ENCODE results near the gene WDR77.

Gene WDR77

DNA sequence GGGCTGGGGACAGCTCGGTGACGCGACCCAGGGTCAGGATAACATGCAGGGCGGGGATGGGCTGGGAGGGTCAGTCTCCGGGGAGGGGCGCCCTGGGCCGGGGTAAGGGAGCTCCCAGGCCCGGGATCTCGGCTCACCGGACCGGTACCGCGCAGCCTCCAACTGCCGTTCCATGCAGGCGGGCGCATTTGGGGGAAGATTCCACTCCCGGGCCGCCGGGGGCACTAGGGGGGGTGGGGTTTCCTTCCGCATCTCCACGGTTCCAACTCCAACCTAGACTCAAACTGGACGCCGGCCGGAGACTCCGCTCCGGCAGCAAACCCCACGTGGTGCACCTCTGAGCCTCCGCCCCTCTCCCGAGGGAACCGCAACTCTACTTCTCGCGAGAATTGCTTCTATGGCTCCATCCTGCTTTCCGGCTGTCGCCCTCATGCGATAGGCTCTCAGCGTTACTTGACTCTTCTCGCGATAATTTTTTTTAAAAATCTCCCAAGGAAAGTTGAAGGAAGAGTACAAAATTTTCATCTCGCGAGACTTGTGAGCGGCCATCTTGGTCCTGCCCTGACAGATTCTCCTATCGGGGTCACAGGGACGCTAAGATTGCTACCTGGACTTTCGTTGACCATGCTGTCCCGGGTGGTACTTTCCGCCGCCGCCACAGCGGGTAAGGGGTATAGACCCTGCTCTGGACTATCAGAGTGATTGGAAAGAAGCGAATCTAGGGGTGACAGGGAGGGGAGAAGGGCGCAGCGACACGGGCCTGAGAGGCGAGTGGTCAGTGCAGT, at the start of gene WDR77, which contains the start of gene ATP5PB:
WDR77 (minus strand) TSS at position 339 of the 785 bp plus-strand sequence; CDS start at position 252, 87 bp downstream.
ATP5PB (plus strand) TSS at position 547 of the 785 bp plus-strand sequence; CDS start at position 625, 78 bp downstream.
- peak; percentile 99 for DNase-seq

DNA sequence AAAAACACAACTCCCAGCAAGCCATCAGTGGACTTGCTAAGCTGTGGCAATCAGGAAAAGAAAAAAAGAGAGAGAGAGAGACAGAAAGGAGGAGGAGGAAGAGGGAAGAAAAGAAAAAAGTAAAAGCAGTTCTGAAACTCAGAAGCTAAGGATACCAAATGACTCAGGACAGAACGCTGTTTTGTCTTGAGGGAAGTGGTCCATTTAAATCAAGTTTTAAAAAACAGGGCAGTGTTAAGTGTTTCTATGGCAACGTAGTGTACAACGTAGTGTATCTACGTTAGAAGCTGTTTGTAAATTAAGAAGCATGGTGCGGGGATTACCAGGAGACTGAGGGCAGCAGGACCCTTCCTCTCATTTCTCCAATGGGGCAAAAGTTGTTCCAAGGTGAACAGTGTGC, 48.5 kb upstream of the WDR77 start:
- DNase-seq, result no peak

DNA sequence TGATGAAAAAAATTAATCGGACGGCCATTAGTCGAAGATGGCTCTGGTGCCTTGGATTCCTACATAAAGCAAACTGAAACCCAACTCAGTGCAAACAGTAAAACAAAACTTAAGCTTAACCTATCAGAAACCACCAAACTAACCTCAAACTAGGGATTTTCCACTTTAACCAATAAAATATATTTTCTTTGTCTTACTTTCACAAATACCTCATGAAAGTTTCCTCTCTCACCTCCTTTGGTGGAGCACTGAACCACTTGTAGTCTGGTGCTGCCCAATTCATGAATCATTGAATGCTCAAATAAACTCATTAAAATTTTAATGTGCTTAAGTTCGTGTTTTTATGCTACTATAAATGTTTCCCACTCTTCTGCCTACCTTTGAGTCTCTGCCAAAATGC, 47.3 kb upstream of the WDR77 start:
- no peak for DNase-seq

- DNase-seq, result no peak
Measured at GRCh38 chr1:111491070-111491469, 42.0 kb upstream of the WDR77 start.

DNA sequence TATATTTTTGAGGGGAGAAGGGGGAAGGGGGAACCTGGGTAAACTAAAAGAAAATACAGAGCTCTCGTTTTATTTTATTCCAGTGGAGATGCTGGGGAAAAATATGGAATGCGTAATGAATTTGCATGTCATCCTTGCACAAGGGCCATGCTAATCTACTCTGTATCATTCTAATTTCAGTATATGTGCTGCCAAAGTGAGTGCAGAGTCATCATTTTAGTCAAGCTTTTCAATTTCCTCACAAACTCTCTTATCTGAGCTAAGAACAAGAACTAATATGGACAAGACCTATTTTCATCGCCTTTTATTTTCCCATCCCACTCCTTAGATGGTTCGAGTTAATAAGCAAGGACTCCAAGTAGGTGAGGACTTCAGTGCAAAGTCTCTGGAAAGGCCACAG, 41.2 kb upstream of the WDR77 start:
- no peak for DNase-seq

- DNase-seq, result no peak
Measured at GRCh38 chr1:111489604-111490003, 40.5 kb upstream of the WDR77 start.

DNA sequence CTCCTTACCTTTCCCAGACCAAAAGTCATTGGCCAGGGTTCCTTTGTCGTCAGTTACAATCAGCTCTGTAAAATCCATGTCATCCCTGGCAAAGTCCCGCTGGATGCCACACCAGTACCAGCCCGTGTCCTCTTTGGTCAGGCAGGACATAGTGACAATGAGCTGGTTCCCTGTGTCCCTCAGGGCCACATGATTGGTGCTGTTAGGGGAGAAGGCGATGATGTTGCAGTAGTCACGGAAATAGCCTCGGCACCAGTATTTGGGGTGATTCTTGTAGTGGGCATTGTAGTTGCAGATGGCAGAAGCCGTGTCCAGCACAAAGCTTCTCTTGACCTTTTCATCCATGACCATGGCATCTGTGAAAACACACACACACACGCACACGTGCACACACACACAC, 39.6 kb upstream of the WDR77 start:
- DNase-seq, result no peak

DNA sequence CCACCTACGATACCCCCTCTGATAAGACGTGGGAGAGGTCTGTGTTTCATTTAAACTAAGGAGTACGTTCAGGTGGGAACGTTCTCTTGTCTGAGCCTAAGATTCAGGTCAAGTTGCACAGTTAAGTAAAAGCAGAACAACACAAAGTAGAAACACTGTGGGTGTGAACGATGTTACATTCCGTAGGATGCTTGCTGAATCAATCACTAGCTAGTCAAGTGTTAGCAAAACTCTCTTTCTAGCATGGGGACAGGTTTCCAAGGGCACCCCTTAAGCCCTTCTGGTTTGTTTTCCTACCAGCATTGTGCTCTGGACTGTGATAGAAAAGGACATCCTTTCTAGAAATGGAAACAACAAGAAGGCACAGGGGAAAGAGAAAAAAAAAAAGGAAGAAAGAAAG, 38.1 kb upstream of the WDR77 start:
- DNase-seq, result no peak

DNA sequence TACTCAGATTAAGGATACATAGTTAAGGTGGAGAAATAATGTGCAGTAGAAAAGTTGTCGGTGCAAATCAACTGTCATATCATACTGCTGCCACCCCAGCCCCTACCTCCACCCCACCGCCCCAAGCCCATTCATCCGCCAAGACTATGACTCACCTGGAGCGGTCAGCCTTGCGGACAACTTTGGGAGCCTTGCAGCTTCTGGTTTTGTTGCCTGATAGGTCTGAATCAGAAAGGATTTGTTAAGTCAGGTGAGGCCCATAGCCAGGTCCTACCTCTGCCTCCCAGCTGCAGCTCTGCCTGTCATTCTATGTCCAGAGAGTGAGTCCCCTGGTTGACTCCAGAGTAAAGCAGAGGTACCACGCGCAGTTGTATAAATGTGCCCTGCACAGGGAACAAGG, 37.4 kb upstream of the WDR77 start:
- DNase-seq, result no peak

DNA sequence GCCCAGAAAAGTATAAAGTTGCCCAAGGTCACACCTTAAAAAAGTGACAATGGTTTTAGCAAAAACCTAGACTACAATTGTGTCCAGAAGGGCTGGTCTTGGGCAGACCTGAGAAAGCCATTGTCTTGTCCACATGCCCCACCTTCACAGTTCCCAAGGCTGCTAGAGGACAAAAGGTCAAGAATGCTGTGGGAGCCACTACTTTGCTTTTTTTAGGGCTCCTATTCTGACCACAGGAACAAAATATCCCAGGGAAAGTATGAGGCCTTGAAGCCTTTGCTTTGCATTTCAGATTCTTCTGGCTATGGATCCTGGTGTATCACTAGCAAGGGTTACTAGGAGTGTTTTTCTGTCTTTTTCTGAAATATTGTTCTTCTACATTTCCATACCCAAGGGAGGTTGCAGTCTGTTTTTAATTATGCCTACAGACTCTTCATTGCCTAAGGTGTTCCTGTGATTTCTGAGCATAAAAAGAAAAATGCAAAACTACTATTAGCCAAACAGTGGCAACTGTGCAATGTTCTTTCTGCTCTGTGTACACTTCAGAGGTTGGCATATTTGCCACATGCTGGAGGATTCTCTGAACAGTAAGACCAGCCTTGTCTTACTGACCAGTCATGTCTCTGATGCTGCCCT, 35.5 kb upstream of the WDR77 start:
- DNase-seq, result no peak

GRCh38 chr1:111483876-111484275, 34.8 kb upstream of the WDR77 start:
- no peak for DNase-seq

DNA sequence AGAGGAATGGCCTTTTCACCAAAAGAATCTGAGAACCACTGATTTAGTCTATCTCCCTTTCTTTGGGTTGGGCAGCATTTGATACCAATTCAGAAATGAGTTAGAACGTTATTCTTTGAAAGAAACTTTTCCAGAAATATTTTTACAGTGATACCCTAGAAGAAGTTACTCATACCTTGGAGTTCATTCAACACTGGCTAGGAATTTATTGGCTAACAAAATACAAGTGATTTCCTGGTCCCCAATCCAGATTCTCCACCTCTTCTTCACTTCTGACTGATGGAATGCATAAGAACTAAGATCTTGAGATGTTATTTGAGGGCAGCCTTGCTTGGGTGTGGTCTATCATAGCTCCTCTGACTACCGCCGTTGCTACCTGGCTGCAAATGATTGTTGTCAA, 34.1 kb upstream of the WDR77 start:
- DNase-seq, result peak; percentile 38

DNA sequence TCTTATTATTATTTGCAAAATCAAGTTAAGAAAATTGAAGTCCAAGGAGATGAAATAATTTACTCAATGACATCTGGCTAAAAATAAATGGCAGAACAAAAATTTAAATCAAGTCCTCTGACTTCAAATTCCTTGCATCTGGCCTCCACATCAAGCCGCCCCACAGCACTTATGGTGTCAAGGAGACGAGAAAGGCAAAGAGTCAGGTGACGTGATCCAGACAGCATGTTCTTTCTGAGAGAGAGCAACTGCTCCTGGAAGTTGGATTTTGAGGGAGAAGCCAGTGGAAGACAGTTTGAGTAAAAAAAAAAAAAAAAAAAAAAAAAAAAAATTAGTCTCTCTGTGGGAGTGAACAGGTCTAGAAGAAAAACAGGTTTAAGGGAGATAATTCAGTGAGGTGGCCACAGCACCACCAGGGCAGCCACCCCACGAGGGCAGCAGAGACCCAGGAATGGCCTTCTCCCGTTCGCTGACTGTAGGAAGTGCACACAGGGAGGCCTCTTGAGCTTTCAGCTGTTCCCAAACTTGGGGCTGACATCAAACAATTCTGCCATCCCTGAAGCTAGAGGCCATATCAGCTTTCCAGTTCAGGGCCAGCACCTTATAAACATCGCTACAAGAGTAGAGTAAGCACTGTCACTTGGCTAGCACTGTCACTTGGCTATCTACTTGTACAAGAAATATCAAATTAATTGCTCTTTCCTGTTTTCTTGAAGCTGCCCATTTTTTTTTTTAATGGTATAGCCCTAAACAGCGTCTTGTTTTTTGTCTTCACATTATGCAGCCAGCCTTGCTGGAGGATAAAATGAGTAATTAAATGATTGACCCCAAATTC, 32.5 kb upstream of the WDR77 start:
- DNase-seq, result peak; percentile 59

DNA sequence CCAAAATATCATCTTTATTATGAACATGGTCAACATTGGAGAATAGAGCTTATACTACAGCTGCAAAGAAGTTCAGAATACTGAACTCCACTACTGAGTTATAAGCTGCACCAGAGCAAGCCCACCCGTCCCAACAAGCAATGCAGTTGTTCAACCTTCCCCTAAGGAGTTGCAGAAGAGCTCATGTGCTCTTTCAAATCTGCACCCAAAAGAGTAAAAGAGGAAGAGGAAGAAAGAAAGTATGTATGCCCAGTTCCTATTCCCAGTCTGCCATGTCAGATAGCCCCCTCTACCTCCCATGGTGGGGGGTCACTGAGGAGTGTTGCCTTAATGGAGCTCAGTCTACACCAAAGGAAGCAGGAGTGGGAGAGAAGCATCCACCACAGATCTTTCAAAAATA, 31.6 kb upstream of the WDR77 start:
- no peak for DNase-seq

DNA sequence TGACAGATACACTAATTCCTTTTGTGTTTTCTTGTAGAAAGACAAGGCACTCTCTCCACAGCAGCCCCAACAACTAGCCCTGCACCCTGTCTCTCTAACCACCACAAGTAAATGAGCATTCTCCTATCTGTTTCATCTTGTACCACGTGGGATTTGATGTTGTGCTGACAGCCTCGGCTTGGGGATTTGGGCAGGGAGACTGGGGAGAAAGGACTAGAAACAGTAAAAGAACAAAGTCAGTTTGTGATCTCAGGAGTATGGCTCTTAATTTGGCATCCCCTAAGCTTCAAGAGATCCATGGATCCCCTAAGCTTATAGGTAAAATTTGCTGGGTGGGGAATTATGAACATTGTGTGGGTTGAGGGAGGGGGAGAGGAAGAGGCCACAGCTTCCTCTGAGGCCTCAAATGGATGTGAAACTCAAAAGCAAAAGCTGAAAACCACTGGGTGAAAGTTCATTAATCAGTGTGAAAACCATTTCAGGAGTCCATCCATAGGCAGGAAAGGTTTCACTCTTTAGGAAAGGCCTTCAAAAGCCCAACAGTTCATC, 27.8 kb upstream of the WDR77 start:
- no peak for DNase-seq

DNA sequence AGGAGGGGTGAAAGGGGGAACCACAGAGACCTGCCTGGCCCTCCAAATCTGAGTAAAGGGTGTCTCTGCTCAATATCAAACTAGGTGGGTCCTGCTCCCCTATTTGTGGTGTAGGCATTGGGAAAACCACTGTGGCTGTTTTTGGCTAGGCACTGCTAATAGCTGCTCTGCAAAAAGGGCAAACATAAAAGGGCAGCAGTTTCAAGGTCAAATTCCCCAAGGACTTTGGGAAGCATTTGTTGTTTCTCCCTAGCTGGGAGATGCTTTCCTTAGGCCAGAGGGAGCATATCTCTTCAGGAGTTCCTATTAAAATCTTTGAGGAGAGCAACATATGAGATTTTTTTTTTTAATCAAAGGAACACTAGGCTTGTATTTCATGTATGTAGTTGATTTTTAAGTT, 27.2 kb upstream of the WDR77 start:
- DNase-seq, result no peak

GRCh38 chr1:111475701-111476100, 26.6 kb upstream of the WDR77 start:
- DNase-seq, result no peak

GRCh38 chr1:111474521-111474920, 25.5 kb upstream of the WDR77 start:
- no peak for DNase-seq

DNA sequence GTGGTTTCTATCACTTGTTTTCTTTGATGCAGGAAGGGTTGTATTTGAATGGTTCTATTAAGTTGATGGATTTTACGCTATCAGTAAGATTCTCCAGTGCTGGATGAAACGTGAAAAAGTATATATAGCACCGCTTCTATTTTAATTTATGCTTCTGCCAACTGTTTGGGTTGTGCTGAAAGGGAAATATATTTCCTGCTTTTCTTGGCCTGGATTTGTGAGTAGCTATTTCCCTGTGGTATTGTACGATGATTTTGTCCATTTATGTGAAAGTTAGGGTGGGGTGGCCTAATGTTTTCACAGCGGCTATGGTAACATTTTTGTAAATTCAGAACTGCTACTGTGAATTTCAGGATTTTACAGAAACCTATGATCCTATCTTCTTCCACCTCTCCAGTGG, 25.1 kb upstream of the WDR77 start:
- peak; percentile 11 for DNase-seq

- no peak for DNase-seq
Measured at GRCh38 chr1:111471538-111471937, 22.5 kb upstream of the WDR77 start.

DNA sequence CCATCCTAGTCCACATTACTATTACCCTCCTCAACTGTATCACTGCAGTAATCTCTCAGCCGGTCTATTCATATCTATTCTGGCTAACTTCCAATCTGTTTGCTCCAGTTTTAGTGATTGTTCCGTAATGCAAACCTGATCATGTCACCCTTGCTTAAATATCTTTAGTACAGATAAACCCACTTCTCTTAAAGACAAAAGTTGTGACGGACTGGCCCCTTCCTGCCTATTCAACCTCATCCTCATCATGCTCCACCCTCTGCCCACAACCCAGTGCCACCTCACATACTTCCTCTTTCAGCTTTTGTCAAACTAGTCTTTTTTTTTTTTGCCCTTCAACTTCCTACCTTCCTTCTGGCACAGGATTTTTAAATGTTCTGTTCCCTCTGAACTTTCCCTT, 22.0 kb upstream of the WDR77 start:
- DNase-seq, result no peak

DNA sequence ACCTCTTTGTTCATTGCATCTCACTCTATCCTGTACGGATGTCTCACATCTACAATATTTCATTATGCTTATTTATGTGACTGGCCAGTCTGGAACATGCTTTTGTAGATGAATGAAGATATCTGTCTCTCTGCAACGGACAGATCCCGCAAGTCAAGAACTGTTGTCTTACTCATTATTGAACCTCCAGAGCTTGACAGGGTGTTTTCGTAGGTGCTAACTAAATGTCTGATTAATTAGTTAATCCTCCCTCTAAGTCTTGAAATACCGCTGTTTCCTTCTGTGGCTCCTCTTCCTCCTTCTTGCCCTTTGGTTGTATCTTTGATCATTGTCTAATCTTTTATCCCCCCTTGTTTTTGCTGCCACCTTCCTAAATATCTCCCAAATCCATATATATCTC, 21.5 kb upstream of the WDR77 start:
- DNase-seq, result no peak

- DNase-seq, result no peak
Measured at GRCh38 chr1:111469539-111469938, 20.5 kb upstream of the WDR77 start.

Measured in fibroblast of skin of right biceps (primary cell).